ENCODE results near the gene KIF2B.

The KIF2B gene, protein sequence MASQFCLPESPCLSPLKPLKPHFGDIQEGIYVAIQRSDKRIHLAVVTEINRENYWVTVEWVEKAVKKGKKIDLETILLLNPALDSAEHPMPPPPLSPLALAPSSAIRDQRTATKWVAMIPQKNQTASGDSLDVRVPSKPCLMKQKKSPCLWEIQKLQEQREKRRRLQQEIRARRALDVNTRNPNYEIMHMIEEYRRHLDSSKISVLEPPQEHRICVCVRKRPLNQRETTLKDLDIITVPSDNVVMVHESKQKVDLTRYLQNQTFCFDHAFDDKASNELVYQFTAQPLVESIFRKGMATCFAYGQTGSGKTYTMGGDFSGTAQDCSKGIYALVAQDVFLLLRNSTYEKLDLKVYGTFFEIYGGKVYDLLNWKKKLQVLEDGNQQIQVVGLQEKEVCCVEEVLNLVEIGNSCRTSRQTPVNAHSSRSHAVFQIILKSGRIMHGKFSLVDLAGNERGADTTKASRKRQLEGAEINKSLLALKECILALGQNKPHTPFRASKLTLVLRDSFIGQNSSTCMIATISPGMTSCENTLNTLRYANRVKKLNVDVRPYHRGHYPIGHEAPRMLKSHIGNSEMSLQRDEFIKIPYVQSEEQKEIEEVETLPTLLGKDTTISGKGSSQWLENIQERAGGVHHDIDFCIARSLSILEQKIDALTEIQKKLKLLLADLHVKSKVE

DNA sequence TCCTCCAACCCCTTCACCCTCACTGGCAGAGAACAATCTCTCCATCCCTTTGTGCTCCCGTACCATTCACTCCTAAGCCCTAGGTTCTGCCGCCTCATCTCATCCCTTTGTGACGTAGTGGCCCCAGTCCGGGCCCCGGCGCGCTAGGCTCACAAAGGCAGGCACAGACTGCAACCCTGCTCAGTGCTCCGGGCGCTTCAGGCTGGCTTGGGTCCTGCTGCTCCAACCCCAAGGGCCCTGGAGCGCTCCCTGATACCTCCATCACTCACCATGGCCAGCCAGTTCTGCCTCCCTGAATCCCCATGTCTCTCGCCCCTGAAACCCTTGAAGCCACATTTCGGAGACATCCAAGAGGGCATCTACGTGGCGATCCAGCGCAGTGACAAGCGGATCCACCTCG, at the start of gene KIF2B:
Gene KIF2B (plus strand): TSS at position 164 of the 400 bp plus-strand sequence. CDS start 107 bp downstream, at position 271.
- no peak for DNase-seq
- H3K27ac Mint-ChIP-seq: no peak within 1 kb of the TSS
- peaks cover 22% of the 10 kb centered on the region for H3K9me3 Mint-ChIP-seq
- CTCF ChIA-PET: no interaction called here
- no peaks in the 10 kb centered on the region for H3K36me3 Mint-ChIP-seq
- no peaks in the 10 kb centered on the region for H3K4me1 Mint-ChIP-seq
- H3K4me3 Mint-ChIP-seq: no peak within 1 kb of the TSS
- H3K27me3 Mint-ChIP-seq: no peaks in the 10 kb centered on the region

DNA sequence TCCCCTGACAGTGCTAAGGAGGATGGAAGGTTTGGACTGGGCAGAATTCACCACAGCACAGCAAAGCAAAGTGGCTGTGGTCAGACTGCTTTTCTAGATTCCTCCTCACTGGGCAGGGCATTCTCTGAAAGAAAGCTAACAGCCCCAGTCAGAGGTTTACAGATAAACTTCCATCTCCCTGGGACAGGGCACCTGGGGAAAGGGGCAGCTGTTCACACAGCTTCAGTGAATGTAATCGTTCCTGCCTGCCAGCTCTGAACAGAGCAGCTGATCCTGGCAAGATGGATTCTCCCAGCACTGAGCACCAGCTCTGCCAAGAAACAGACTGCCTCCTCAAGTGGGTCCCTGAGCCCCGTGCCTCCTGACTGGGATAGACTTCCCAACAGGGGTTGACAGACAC, 42.4 kb upstream of the KIF2B start:
- CTCF ChIA-PET: no interaction called here
- H3K36me3 Mint-ChIP-seq: no peaks in the 10 kb centered on the region
- H3K9me3 Mint-ChIP-seq: peaks cover 8% of the 10 kb centered on the region
- no peak for DNase-seq
- H3K4me3 Mint-ChIP-seq: no peak overlapping the region
- no peaks in the 10 kb centered on the region for H3K27me3 Mint-ChIP-seq
- H3K27ac Mint-ChIP-seq: no peak overlapping the region
- H3K4me1 Mint-ChIP-seq: no peaks in the 10 kb centered on the region

DNA sequence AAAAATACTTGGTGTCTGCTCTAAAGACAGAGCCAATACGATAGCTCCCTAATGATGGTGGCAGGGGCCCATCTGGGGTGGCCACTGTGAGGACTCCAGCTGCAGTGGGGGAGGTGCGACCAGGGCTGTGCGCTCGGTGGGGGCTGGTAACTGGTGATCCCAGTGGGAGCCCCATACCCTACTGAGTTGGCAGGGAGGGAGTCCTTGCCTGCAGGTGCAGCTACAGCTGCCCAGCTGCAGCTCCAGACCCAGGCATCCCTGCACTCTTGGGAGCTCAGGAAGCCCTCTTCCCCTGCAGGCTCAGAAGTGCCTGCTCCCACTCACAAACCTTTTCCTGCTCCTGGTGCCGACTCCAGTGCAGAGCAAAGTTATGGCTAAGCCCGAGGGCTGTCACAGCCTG, 31.2 kb upstream of the KIF2B start:
- Mint-ChIP-seq H3K27ac (no peak overlapping the region), H3K9me3 (peaks cover 18% of the 10 kb centered on the region), H3K27me3 (no peaks in the 10 kb centered on the region), H3K36me3 (no peaks in the 10 kb centered on the region), H3K4me1 (no peaks in the 10 kb centered on the region), H3K4me3 (no peak overlapping the region)
- CTCF ChIA-PET: no interaction called here
- no peak for DNase-seq

DNA sequence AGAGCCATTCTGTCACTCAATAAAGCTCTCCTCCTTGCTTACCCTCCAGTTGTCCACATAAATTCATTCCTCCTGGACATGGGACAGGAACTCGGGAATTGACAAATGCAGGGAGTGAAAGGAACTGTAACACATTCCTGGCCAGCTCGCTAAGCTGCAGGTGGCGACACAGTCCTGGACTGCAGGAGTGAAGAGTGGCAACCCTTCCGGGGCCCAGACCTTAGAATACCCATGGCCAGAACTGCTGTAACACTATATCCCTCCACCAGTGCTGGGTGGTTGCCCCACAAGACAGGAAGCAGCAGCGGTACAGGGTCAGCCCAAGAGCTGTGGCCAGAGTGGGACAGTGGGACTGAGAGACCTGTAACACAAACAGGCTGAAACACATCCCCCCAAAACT, 30.3 kb upstream of the KIF2B start:
- CTCF ChIA-PET: no interaction called here

DNA sequence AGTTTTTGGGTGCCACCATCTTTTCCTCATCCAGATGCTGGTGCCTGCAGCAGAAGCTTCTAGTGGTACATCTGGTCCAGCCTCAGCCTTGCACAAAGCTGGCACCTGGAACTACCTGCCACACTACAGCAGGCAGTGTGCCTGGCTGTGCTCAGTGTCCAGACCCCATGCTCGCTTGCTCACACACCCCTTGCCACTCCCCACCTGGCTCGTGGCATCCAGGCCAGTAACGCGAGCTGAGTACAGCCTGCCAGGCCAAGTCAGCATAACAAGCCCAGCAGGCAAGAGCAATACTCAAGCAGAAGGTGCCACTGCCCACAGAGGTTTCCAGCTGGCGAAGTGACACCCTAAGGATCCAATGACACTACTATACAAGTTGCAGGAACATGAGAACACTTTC, 29.7 kb upstream of the KIF2B start:
- H3K4me1 Mint-ChIP-seq: no peaks in the 10 kb centered on the region

More for the DNA sequence above, 30.3 kb upstream of the KIF2B start:
- H3K4me1 Mint-ChIP-seq: no peaks in the 10 kb centered on the region
- no peak overlapping the region for H3K4me3 Mint-ChIP-seq
- no peaks in the 10 kb centered on the region for H3K27me3 Mint-ChIP-seq
- no peaks in the 10 kb centered on the region for H3K36me3 Mint-ChIP-seq
- no peak overlapping the region for H3K27ac Mint-ChIP-seq
- no peak for DNase-seq
- H3K9me3 Mint-ChIP-seq: peaks cover 16% of the 10 kb centered on the region

DNA sequence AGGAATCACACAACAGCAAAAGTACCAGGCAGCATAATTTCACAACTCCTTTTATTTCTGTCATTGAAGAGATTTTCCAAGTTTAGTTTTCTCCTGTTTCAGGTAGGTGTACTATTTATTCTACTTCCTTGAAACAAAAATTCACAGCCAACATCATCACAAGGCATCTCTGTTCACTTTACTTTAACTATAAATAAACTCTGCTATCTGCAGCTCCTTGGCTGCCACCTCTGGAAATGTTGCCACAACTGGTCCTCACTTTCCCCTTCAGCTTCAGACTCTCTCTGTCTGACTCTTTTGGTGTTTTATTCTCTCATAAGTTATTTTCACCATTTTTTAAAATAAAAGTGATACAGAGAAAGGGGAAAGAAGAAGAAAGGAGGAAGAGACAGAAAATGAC, 27.9 kb upstream of the KIF2B start:
- H3K9me3 Mint-ChIP-seq: peaks cover 16% of the 10 kb centered on the region
- H3K27me3 Mint-ChIP-seq: no peaks in the 10 kb centered on the region
- H3K4me3 Mint-ChIP-seq: no peak overlapping the region
- no peak for DNase-seq
- H3K4me1 Mint-ChIP-seq: no peaks in the 10 kb centered on the region
- no peaks in the 10 kb centered on the region for H3K36me3 Mint-ChIP-seq
- no peak overlapping the region for H3K27ac Mint-ChIP-seq
- CTCF ChIA-PET: no interaction called here

More for the DNA sequence above, 29.7 kb upstream of the KIF2B start:
- H3K36me3 Mint-ChIP-seq: no peaks in the 10 kb centered on the region
- CTCF ChIA-PET: no interaction called here
- H3K4me3 Mint-ChIP-seq: no peak overlapping the region
- no peak overlapping the region for H3K27ac Mint-ChIP-seq
- H3K27me3 Mint-ChIP-seq: no peaks in the 10 kb centered on the region
- peaks cover 16% of the 10 kb centered on the region for H3K9me3 Mint-ChIP-seq
- no peak for DNase-seq

DNA sequence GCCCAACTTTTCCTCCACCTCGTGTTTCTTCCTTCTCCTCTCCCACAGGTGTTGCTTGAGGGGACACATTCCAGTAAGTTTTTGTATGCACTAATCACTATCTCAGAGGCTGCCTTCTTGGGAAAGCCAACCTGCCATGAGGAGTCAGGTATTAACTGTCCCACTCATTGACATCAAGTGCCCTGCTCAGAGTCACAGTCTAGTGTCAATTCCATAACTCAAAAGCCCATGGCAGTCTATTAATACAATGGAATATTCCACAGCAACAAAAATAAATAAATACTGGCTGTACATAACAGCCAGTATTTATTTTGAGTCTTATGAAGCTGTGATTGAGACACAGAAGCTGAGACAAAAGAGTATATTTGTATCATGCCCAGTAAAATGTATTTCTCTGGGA, 26.1 kb upstream of the KIF2B start:
- DNase-seq: no peak
- H3K36me3 Mint-ChIP-seq: no peaks in the 10 kb centered on the region
- H3K4me3 Mint-ChIP-seq: no peak overlapping the region
- no peaks in the 10 kb centered on the region for H3K4me1 Mint-ChIP-seq
- CTCF ChIA-PET: no interaction called here
- no peak overlapping the region for H3K27ac Mint-ChIP-seq
- no peaks in the 10 kb centered on the region for H3K27me3 Mint-ChIP-seq
- H3K9me3 Mint-ChIP-seq: peaks cover 10% of the 10 kb centered on the region

DNA sequence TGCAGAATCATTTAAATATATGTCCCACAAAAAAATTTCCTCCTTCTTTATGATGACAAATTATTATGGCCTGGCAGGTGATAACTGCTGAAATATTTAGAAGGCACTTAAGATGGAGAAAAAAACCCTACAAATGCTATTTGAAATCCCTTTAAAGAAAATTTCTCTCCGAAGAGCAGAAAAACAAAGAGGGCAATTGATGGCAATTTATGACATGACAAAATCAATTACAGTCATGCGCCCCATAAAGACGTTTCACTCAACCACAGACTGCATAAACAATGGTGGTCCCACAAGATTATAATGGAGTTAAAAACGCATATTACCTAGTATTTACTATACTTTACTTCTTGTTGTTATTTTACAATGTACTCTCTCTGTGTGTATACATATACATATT, 25.2 kb upstream of the KIF2B start:
- CTCF ChIA-PET: no interaction called here
- H3K9me3 Mint-ChIP-seq: peaks cover 10% of the 10 kb centered on the region
- no peaks in the 10 kb centered on the region for H3K27me3 Mint-ChIP-seq
- no peak overlapping the region for H3K4me3 Mint-ChIP-seq
- no peaks in the 10 kb centered on the region for H3K36me3 Mint-ChIP-seq
- DNase-seq: no peak
- H3K4me1 Mint-ChIP-seq: no peaks in the 10 kb centered on the region
- H3K27ac Mint-ChIP-seq: no peak overlapping the region

DNA sequence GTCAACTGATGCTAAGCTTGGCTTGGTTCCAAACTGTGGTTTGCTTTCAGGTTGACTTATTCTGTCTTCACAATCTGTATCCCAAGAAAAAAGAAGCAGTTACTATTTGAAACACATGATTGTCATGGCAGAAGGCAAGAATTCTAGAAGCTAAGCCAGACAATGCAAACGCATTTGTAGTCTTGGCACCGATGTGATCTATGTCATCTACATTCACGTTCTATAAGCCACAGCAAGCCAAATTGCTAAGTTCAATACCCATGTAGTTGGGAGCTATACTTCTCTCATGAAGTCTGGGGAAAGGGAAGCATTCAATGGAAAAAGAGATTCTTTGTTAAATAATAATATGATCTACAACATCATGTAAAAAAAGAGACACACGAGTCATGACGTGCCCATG, 18.3 kb upstream of the KIF2B start:
- Mint-ChIP-seq H3K4me3 (no peak overlapping the region), H3K36me3 (no peaks in the 10 kb centered on the region)

DNA sequence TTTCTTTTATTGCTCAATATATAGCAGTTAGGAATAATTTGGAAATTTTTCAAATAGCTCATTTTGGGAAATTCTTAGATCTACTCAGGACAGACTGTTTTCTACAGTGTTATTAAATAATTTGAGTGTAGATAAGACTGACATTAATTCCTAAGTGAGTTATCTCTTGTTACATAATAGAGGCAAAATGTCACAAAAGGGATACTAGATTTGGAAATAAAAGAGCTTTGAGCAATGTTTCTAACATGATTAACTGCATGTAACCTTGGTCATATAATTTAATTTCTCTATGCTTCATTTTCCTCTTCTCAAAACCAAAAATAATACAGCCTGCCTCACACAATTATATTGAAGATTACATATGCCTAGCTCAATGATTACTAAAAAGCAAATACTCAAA, 16.3 kb upstream of the KIF2B start:
- Mint-ChIP-seq H3K27ac (no peak overlapping the region), H3K36me3 (no peaks in the 10 kb centered on the region), H3K9me3 (peaks cover 8% of the 10 kb centered on the region), H3K27me3 (no peaks in the 10 kb centered on the region), H3K4me3 (no peak overlapping the region), H3K4me1 (no peaks in the 10 kb centered on the region)
- DNase-seq: no peak
- CTCF ChIA-PET: no interaction called here

More for the DNA sequence above, 18.3 kb upstream of the KIF2B start:
- CTCF ChIA-PET: no interaction called here
- Mint-ChIP-seq H3K9me3 (peaks cover 2% of the 10 kb centered on the region), H3K4me1 (no peaks in the 10 kb centered on the region), H3K27ac (no peak overlapping the region), H3K27me3 (no peaks in the 10 kb centered on the region)
- DNase-seq: no peak

DNA sequence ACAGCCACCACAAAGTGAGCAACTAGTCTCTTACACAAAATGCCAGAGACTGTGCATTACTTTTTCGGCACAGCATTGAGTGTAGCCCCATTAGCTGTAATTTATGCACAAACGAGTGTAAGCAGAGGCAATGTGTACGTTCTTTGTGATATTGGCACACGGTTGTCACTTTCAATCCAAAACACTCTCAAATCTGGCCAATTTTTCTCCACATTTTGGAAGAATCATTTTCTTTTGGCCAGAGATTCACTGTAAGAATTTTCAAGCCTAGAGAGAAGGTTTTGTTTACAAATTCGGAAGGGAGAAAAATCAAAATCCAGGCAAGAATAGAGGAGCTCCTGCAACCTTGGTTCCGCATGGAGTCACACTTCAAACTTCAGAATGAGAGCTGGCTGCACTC, 15.4 kb upstream of the KIF2B start:
- Mint-ChIP-seq H3K4me3 (no peak overlapping the region), H3K27me3 (no peaks in the 10 kb centered on the region), H3K27ac (no peak overlapping the region), H3K4me1 (no peaks in the 10 kb centered on the region), H3K9me3 (peaks cover 8% of the 10 kb centered on the region), H3K36me3 (no peaks in the 10 kb centered on the region)
- CTCF ChIA-PET: no interaction called here
- DNase-seq: no peak

DNA sequence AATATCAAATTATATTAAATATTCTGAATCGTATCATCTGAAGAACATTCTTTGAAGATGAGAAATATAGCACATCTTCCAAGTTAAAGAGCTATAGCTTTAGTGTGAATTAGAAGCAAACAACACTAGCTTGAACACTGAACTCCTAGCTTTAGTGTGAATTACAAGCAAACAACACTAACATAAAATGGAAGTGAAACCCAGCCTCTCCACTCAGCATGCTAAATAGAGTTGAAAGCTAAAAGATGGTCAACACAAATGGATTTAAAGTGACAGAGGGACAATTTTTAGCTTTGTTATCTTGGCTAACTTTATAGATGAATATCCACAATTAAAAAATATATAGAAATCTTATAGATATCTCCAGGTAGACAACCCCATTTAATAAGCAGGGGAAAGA, 4.5 kb upstream of the KIF2B start:
- Mint-ChIP-seq H3K36me3 (no peaks in the 10 kb centered on the region), H3K4me3 (no peak overlapping the region)

DNA sequence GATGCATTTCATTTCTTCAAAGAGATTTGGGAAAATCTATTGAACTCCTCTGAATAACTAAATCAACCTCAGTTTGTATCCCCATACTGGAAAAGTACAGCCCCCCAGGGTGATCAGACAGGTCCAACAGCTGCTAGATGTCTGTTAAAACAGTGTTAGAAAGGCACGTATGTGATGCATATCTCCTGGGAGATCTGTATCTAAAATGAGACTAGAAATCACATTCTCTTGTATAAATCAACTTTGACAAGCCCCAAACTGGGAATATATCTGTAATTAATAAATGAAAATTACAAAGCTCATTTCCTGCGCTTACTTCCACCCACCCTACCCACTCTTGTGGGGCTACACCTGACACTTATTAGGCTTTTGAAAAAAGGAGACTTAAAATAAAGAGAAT, 3.8 kb upstream of the KIF2B start:
- H3K4me1 Mint-ChIP-seq: no peaks in the 10 kb centered on the region
- peaks cover 16% of the 10 kb centered on the region for H3K9me3 Mint-ChIP-seq
- no peaks in the 10 kb centered on the region for H3K27me3 Mint-ChIP-seq

More for the DNA sequence above, 4.5 kb upstream of the KIF2B start:
- CTCF ChIA-PET: no interaction called here
- DNase-seq: no peak
- Mint-ChIP-seq H3K9me3 (peaks cover 13% of the 10 kb centered on the region), H3K27me3 (no peaks in the 10 kb centered on the region), H3K27ac (no peak overlapping the region), H3K4me1 (no peaks in the 10 kb centered on the region)

DNA sequence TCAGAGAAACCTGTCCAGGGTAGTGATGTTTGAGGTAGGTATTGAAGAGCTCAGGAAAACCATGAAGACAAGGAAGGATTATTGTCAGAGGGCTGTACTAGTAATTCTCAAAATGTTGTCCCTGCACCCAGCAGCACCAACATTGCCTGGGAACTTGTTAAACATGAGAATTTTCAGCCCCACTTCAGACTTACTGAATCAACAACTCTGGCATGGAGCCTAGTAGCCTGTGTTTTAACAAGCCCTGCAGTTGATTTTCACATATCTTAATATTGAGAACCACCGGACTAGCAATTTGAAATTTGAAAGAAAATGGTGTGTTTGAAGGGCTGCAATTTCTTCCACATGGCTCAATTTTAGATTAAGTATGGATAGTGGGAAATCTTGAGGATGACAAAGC, 2.8 kb upstream of the KIF2B start:
- H3K36me3 Mint-ChIP-seq: no peaks in the 10 kb centered on the region
- peaks cover 19% of the 10 kb centered on the region for H3K9me3 Mint-ChIP-seq
- no peaks in the 10 kb centered on the region for H3K27me3 Mint-ChIP-seq
- no peaks in the 10 kb centered on the region for H3K4me1 Mint-ChIP-seq
- H3K4me3 Mint-ChIP-seq: no peak overlapping the region
- H3K27ac Mint-ChIP-seq: no peak overlapping the region
- CTCF ChIA-PET: no interaction called here
- DNase-seq: no peak

More for the DNA sequence above, 3.8 kb upstream of the KIF2B start:
- H3K36me3 Mint-ChIP-seq: no peaks in the 10 kb centered on the region
- DNase-seq: no peak
- no peak overlapping the region for H3K27ac Mint-ChIP-seq
- CTCF ChIA-PET: no interaction called here
- no peak overlapping the region for H3K4me3 Mint-ChIP-seq

DNA sequence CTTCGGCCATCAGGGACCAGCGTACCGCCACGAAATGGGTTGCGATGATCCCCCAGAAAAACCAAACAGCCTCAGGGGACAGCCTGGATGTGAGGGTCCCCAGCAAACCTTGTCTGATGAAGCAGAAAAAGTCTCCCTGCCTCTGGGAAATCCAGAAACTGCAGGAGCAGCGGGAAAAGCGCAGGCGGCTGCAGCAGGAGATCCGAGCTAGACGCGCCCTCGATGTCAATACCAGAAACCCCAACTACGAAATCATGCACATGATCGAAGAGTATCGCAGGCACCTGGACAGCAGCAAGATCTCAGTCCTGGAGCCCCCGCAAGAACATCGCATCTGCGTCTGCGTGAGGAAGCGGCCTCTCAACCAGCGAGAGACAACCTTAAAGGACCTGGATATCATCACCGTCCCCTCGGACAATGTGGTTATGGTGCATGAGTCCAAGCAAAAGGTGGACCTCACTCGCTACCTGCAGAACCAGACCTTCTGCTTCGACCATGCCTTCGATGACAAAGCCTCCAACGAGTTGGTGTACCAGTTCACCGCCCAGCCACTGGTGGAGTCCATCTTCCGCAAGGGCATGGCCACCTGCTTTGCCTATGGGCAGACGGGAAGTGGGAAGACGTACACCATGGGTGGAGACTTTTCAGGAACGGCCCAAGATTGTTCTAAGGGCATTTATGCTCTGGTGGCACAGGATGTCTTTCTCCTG, 769 bp downstream of the KIF2B start:
- Mint-ChIP-seq H3K9me3 (peaks cover 21% of the 10 kb centered on the region), H3K27me3 (no peaks in the 10 kb centered on the region), H3K4me3 (no peak overlapping the region), H3K4me1 (no peaks in the 10 kb centered on the region), H3K27ac (no peak overlapping the region), H3K36me3 (no peaks in the 10 kb centered on the region)
- DNase-seq: no peak
- CTCF ChIA-PET: no interaction called here
